Measurements from ENCODE around the gene CCNC. TPM values are rescaled to one million over a fixed set of nuclear protein-coding genes. Genes with fewer than 3 reads are reported as not detected.

Gene CCNC
- total RNA-seq, 1 donor from 2014 or later = 15.1 TPM

- no peak for TF ChIP-seq CTCF (IDR thresholded peaks at IDR 0.05; ENCODE audit: borderline replicate concordance)
These were observed 23.4 kb upstream of the CCNC start for GRCh38 chr6:99591673-99592364.

GRCh38 chr6:99590728-99591672, 22.5 kb upstream of the CCNC start:
- no peak for DNase-seq

More at GRCh38 chr6:99591673-99592364, 23.4 kb upstream of the CCNC start:
- Histone ChIP-seq H3K36me3 (no peaks in the 10 kb centered on the region), H3K4me3 (no peak overlapping the region), H3K4me1 (peaks cover 28% of the 10 kb centered on the region), H3K9me3 (replicated peaks) (peaks cover 17% of the 10 kb centered on the region), H3K27me3 (ENCODE audit: low read depth) (peaks cover 96% of the 10 kb centered on the region), H3K27ac (replicated peaks) (no peak overlapping the region)
- no peak for DNase-seq
- intact Hi-C loops (cut with micrococcal nuclease) = no loop called here

DNA sequence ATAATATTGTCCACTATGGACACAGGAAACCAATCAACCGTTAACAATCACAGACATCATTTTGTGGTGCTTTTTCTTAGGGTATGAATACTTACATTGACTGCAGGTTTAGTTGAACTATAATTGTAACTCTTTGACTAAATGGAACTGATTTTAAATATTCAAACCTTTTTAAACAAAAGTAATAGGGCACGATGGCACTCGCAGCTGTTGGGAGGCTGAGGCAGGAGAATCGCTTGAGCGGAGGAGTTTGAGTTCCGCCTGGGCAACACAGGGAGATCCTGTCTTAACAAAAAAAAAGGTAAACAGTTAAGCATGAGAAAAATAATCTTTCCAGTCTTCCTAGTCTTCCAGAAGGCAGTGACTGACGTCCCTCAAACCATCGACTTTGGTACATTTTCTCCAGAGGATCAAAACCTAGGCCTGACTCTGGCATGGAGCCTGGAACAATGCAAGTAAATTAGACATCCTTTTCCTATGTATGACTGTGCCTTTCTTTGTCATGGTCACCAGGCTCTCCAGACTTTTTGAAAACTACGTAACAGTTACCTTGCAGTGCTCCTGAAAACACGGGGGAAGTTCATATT, 21.5 kb upstream of the CCNC start:
- no peak for DNase-seq
- intact Hi-C loops (cut with micrococcal nuclease) = no loop called here
- no peak overlapping the region for H3K27ac ChIP-seq (replicated peaks)
- TF ChIP-seq CTCF (IDR thresholded peaks at IDR 0.05; ENCODE audit: borderline replicate concordance) = no peak
- H3K9me3 ChIP-seq (replicated peaks) = peaks cover 11% of the 10 kb centered on the region
- H3K4me1 ChIP-seq = peaks cover 28% of the 10 kb centered on the region
- H3K4me3 ChIP-seq = peak overlapping the region; percentile 67
- peaks cover 94% of the 10 kb centered on the region for H3K27me3 ChIP-seq (ENCODE audit: low read depth)
- H3K36me3 ChIP-seq = no peaks in the 10 kb centered on the region

More at GRCh38 chr6:99590728-99591672, 22.5 kb upstream of the CCNC start:
- Histone ChIP-seq H3K4me3 (peak overlapping the region; percentile 37), H3K4me1 (peaks cover 28% of the 10 kb centered on the region), H3K27me3 (ENCODE audit: low read depth) (peaks cover 94% of the 10 kb centered on the region), H3K36me3 (no peaks in the 10 kb centered on the region), H3K9me3 (replicated peaks) (peaks cover 17% of the 10 kb centered on the region), H3K27ac (replicated peaks) (no peak overlapping the region)
- no peak for TF ChIP-seq CTCF (IDR thresholded peaks at IDR 0.05; ENCODE audit: borderline replicate concordance)
- intact Hi-C loops (cut with micrococcal nuclease) = no loop called here

DNA sequence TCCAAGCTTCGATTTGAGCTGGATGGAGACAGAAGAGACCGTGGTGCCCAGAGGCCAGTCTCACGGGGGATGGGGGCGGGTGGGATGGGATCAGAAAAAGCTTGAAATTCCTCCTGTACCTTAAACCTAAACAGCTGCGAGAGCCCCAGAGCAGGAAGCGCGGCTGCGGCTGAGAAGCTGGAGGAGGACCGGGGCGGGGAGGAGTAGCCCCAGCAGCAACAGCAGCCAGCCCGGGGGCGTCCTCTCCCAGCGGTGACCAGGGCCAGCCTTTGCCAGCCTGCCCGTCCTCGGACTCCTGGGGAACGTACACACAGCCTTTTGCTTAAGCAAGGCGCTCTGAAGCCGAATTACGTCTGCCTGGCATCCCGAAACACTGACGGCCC, 20.8 kb upstream of the CCNC start:
- Histone ChIP-seq H3K27me3 (ENCODE audit: low read depth) (peaks cover 94% of the 10 kb centered on the region), H3K4me3 (peak overlapping the region; percentile 67), H3K27ac (replicated peaks) (no peak overlapping the region), H3K4me1 (peaks cover 28% of the 10 kb centered on the region), H3K9me3 (replicated peaks) (peaks cover 4% of the 10 kb centered on the region), H3K36me3 (no peaks in the 10 kb centered on the region)
- intact Hi-C loops (cut with micrococcal nuclease) = no loop called here
- no peak for TF ChIP-seq CTCF (IDR thresholded peaks at IDR 0.05; ENCODE audit: borderline replicate concordance)
- no peak for DNase-seq

GRCh38 chr6:99588618-99589289, 20.3 kb upstream of the CCNC start:
- peaks cover 28% of the 10 kb centered on the region for H3K4me1 ChIP-seq
- intact Hi-C loops (cut with micrococcal nuclease) = no loop called here
- peaks cover 94% of the 10 kb centered on the region for H3K27me3 ChIP-seq (ENCODE audit: low read depth)
- DNase-seq = peak; percentile 50
- peak; percentile 60 for TF ChIP-seq CTCF (IDR thresholded peaks at IDR 0.05; ENCODE audit: borderline replicate concordance)
- peak overlapping the region; percentile 67 for H3K4me3 ChIP-seq
- H3K9me3 ChIP-seq (replicated peaks) = no peaks in the 10 kb centered on the region
- H3K27ac ChIP-seq (replicated peaks) = no peak overlapping the region
- no peaks in the 10 kb centered on the region for H3K36me3 ChIP-seq
